EH (cell line): ENCODE data around the gene MBD5.

Experiments
- DNase-seq: peaks from one replicate; pipeline ENCODE4 v3.0.0-alpha.2; 2015; ENCODE audit warnings: low read depth

The MBD5 gene

GRCh38 chr2:148475626-148476025, 454.7 kb downstream of the MBD5 start:
- no peak for DNase-seq

DNA sequence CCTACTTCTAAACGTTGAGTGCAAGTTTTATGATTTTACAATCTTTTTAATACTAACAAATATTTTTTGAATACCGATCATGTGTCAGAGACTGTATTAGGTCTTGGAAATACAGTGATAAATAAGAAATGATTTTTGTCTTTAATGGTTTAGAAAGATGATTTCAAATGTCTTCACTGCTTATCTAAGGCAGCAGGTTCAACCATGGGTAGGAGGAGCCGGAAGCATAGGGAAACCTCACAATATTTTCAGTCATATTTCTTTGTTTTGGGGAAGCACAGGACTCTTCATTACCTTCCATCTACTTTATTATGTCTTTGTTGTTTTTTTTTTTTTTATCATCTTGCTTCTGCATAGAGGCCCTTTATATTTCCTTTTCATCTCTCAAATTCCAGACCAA, 458.5 kb downstream of the MBD5 start:
- DNase-seq = no peak

DNA sequence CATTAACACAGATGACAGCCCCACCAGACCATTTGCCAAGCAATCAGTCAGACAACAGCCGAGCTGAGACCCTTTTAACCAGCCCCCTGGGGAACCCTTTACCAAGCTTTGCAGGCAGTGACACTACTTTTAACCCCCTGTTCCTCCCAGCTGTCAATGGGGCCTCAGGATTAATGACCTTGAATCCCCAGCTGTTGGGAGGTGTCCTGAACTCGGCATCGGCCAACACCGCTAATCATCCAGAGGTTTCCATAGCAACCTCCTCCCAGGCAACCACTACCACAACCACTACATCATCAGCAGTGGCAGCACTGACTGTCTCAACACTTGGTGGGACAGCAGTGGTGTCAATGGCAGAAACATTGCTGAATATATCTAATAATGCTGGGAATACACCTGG, 462.8 kb downstream of the MBD5 start:
- DNase-seq = peak; percentile 7

- DNase-seq = no peak
Observed at GRCh38 chr2:148484066-148484465, 463.2 kb downstream of the MBD5 start.

GRCh38 chr2:148486655-148487054, 465.8 kb downstream of the MBD5 start:
- DNase-seq = no peak

- no peak for DNase-seq
Observed at GRCh38 chr2:148487439-148487838, 466.5 kb downstream of the MBD5 start.

DNA sequence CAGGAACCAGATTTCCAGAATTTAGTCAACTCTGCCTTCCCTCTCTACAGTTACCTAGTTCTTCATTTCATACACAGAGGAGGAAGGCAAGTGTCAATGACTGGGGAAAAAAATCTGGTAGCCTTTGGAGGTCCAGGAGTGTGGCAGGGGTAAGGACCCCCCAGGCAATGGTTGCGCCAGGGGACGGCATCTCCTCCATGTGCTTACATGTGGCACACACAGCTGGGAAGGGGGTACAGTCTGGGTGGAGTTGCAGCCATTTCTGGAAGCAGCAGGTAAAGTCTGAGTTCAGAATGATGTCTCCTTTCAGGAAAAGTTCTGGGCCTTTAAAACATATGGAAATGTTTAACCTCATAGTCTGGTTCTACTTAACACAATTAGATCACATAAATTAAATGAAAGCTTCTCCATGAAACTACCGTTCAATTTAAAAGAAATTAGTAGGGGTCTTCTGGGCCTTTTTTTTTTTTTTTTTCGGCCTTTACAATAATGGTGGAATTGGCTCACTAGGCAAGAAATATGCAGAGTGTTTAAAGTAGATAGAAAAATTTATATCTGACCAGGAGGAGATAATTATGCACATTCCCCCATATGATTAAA, 470.0 kb downstream of the MBD5 start:
- DNase-seq = no peak

- DNase-seq = no peak
Observed at GRCh38 chr2:148493822-148494563, 473.1 kb downstream of the MBD5 start.

GRCh38 chr2:148495586-148495985, 474.7 kb downstream of the MBD5 start:
- DNase-seq = no peak

GRCh38 chr2:148501545-148501944, 480.7 kb downstream of the MBD5 start:
- peak; percentile 11 for DNase-seq

GRCh38 chr2:148503516-148503915, 482.6 kb downstream of the MBD5 start:
- no peak for DNase-seq

DNA sequence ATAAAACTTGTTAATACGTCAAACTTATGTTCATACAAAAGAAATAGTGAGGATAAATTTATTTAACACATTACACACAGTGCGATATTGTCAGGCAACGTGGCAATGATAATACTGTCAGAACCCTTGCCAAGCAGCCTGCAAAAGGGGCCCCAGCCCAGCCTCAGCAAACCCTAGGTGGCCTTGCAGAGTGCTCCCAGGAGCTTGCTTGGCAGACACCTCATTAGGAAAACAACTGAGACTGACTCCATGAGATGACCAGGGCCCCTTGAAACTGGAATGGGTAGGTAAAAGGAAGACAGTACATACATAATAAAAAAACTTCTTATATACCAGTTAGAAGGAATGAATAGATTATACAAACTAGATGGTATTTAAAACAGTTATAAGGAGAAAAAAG, 487.1 kb downstream of the MBD5 start:
- DNase-seq = no peak

GRCh38 chr2:148508878-148509287, 488.0 kb downstream of the MBD5 start:
- no peak for DNase-seq

DNA sequence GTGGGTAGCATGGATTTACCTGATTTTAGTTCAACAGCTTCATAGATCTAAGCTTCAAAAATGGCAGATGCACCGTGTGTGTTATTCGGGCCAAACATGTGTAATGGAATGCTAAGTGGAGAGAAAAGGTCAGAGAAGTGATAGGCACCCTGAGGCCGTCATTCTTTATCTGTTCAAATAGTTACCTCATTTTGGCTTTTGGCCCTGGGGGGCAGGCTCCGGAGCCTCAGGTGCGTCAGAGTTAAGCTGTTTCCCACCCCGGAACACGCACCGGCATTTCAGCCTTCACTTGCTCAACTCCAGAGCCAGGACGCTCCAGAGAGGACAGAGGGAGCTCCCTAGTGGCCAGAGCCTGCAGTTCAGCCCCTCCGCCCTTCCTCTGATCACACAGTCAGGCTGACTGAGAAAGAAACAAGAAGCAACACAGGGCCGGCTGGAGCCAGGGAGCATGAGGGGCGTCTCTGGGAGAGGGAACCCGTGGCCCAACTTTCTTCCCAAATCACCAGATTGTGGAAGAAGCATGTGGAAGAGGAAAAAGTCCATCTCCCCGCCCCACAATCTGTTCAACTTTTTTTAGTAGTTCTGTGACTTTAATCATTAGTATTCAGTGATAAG, 488.5 kb downstream of the MBD5 start:
- peak; percentile 74 for DNase-seq

DNA sequence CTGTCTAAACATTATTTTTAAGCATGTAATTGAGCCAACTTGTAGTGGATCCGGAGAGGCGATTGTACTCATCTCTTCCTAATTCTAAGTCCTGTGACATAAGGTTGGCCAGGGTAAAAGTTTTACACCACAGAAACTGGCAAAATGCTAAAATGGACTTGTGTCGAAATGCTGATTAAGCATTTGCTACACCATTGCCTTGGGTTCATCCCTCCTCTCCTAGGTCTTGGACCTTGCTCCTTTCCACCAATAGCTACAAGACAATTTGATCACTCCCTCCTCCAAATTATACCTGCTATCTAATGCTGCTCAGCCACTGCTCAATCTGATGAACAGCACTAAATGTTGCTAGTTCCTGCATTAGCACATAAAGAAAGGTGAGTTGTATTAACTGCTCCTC, 491.0 kb downstream of the MBD5 start:
- no peak for DNase-seq

GRCh38 chr2:148512501-148512900, 491.6 kb downstream of the MBD5 start:
- DNase-seq = no peak

DNA sequence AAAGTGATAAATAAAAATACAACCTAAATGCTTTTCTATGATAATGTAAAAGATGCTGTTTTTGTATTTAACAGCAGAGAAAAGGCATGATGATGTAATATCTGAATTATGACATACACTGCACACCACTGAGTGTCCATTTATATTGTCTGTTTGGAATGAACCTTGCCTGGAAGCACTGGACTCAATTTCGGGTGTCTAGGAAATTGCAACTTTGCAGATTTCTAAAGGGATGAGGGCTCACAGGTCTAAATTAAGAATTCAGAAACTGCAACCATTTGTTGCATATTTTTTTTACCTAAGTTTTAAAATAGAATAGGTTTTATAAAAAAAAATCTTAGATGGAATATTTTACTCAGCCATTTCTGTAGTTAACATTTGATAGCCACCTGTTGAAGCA, 492.5 kb downstream of the MBD5 start:
- DNase-seq = no peak

GRCh38 chr2:148515120-148515519, 494.2 kb downstream of the MBD5 start:
- no peak for DNase-seq

DNA sequence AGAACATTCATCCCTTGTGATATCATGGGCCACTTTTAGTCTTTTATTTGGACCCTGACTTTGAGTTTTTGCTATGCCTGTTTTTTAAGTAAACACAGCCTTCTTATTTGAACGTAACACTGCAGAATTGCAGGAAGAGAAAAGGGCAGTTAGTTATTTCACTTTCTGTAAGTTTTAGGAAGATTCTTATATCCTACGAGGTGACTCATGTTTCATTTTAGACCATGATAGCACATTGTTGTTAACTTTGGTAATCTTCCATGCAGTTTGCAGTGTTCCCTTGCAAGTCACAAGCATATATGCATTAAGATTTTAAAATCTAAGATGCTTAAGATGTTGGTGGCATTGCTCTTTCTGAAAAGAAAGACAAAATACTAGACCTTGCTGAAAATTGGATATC, 495.1 kb downstream of the MBD5 start:
- peak; percentile 10 for DNase-seq

GRCh38 chr2:148517296-148517695, 496.4 kb downstream of the MBD5 start:
- no peak for DNase-seq

GRCh38 chr2:148517822-148518221, 496.9 kb downstream of the MBD5 start:
- DNase-seq = no peak

- no peak for DNase-seq
Observed at GRCh38 chr2:148519013-148519412, 498.1 kb downstream of the MBD5 start.

DNA sequence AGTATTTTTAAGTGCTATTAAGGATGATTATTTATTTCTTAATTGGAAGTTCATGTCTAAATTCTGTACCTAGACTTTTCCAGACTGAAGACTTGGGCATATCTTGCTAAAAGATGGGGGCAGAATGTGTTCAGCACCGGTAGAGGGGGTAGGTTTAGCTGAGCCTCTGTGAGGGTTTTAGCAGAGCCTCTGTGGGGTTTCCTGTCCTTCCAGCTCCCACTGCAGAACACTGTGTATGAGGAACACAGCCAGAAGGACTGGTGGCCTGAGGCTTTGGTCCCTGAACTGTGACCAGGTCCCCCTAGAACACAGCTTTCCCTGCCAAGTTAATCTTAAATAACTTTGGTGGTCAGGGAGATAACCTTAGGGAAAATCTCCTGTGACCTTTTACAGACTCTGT, 500.3 kb downstream of the MBD5 start:
- DNase-seq = no peak

GRCh38 chr2:148523315-148523714, 502.4 kb downstream of the MBD5 start:
- no peak for DNase-seq
